Fibroblast of skin of right biceps (primary cell): ENCODE measurements around the gene TMEM59.

Experiments used
- DNase-seq: peaks from one replicate; pipeline ENCODE4 v3.0.0-alpha.2; 2013

TMEM59 gene

DNA sequence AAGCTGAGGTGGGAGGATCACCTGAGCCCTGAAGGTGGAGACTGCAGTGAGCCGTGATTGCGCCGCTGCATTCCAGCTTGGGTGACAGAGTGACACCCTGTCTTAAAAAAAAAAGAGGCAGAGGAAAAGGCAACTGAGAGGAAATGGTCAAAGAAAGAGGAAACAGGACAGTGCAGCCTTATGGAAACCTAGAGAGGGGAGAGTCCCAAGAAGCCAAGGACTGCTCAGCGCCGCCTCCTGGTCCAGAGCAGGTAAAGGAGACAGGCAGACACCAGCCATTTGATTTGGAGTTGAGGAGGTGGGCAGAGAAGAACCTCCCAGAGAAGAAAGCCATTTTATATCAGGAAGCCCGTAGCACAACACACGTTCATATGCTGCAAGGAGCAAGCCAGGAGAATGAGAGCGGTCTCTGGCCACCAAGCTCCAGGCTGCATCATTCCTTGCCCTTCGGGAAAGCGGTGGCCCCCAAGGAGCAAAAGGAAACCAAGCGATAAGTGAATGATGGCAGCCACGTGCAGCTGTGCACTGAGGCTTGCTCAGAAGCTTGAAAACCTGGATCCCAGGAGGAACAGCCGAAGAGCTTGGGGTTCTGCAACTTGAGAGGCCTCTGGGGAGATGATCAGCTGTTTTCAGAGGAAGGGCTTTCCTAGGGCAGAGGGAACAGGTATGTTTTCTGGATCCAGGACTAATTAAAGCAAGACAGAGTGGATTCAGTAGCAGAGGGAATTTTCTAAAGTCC, 73.1 kb downstream of the TMEM59 start:
- no peak for DNase-seq
